Activated naive CD4-positive, alpha-beta T cell treated with anti-CD3 and anti-CD28 coated beads, Interleukin-2, amount 50 U/mL, for 72 hours (primary cell): ENCODE data around the gene VCAN. TPM values are rescaled to one million over a fixed set of nuclear protein-coding genes. Genes with fewer than 3 reads are reported as not detected.

Experiments
- ATAC-seq, 2 donors: fragments of 150-1000 bp; cut with Tn5 transposase; 2 replicates each; pipeline ENCODE4 v1.10.0; 2021; ENCODE audit warnings: mild to moderate bottlenecking in 2 of 2, moderate library complexity in 2 of 2
- DNase-seq, 2 donors: peaks; one replicate each; pipeline ENCODE4 v3.0.0; 2021 to 2022; ENCODE audit warnings: low spot score in 2 of 2
- H3K27ac Mint-ChIP-seq, 2 donors: one replicate each; pipeline ENCODE4 v1.8.0; 2022; ENCODE audit warnings: mild to moderate bottlenecking in 2 of 2, mixed read lengths in 2 of 2
- H3K36me3 Mint-ChIP-seq, 2 donors: one replicate each; pipeline ENCODE4 v1.8.0; 2022; ENCODE audit warnings: mixed read lengths in 2 of 2
- H3K9me3 Mint-ChIP-seq, 2 donors: one replicate each; pipeline ENCODE4 v1.8.0; 2022; ENCODE audit warnings: mixed read lengths in 2 of 2
- total RNA-seq, 2 donors: library from RNA; stranded (reverse); gene quantifications; one replicate each; pipeline ENCODE4 v1.2.3, GENCODE V29; 2022

Gene VCAN
- total RNA-seq, 2 donors from 2014 or later = 0.04 to 0.11 TPM

GRCh38 chr5:83475935-83476814 lies 4.6 kb downstream of the VCAN start:
- DNase-seq (no peak), ATAC-seq (no peak)
- Mint-ChIP-seq H3K36me3 (peaks cover 9 to 13% of the 10 kb centered on the region in 2 donors), H3K9me3 (no peaks in the 10 kb centered on the region), H3K27ac (no peak overlapping the region)

- Mint-ChIP-seq H3K27ac (no peak overlapping the region), H3K9me3 (peaks cover 4 to 12% of the 10 kb centered on the region in 2 donors), H3K36me3 (no peaks in the 10 kb centered on the region)
- DNase-seq (no peak), ATAC-seq (no peak)
Observed at GRCh38 chr5:83482961-83483360, 11.4 kb downstream of the VCAN start.

GRCh38 chr5:83484294-83484693 lies 12.8 kb downstream of the VCAN start:
- peaks cover 4 to 12% of the 10 kb centered on the region in 2 donors for H3K9me3 Mint-ChIP-seq
- H3K36me3 Mint-ChIP-seq = no peaks in the 10 kb centered on the region
- DNase-seq (no peak), ATAC-seq (no peak)
- H3K27ac Mint-ChIP-seq = no peak overlapping the region

- Mint-ChIP-seq H3K36me3 (no peaks in the 10 kb centered on the region), H3K9me3 (peaks cover 4 to 12% of the 10 kb centered on the region in 2 donors), H3K27ac (no peak overlapping the region)
- DNase-seq (no peak), ATAC-seq (no peak)
Observed at GRCh38 chr5:83485842-83486241, 14.3 kb downstream of the VCAN start.

- ATAC-seq = no peak
- no peak for DNase-seq
- no peaks in the 10 kb centered on the region for H3K36me3 Mint-ChIP-seq
- no peak overlapping the region for H3K27ac Mint-ChIP-seq
- peaks cover 4 to 12% of the 10 kb centered on the region in 2 donors for H3K9me3 Mint-ChIP-seq
Observed at GRCh38 chr5:83487155-83487554, 15.6 kb downstream of the VCAN start.

- no peak overlapping the region for H3K27ac Mint-ChIP-seq
- ATAC-seq = no peak
- no peak for DNase-seq
- peaks cover 4 to 12% of the 10 kb centered on the region in 2 donors for H3K9me3 Mint-ChIP-seq
- no peaks in the 10 kb centered on the region for H3K36me3 Mint-ChIP-seq
Observed at GRCh38 chr5:83488271-83488670, 16.7 kb downstream of the VCAN start.

GRCh38 chr5:83488821-83489220 lies 17.3 kb downstream of the VCAN start:
- no peak overlapping the region for H3K27ac Mint-ChIP-seq
- H3K36me3 Mint-ChIP-seq = no peaks in the 10 kb centered on the region
- H3K9me3 Mint-ChIP-seq = peaks cover 4 to 12% of the 10 kb centered on the region in 2 donors
- no peak for DNase-seq
- ATAC-seq = no peak

GRCh38 chr5:83490203-83490602 lies 18.7 kb downstream of the VCAN start:
- Mint-ChIP-seq H3K27ac (no peak overlapping the region), H3K9me3 (peaks cover 3 to 4% of the 10 kb centered on the region in 2 donors), H3K36me3 (no peaks in the 10 kb centered on the region)
- DNase-seq = no peak
- ATAC-seq = no peak

GRCh38 chr5:83492331-83492730 lies 20.8 kb downstream of the VCAN start:
- H3K36me3 Mint-ChIP-seq = no peaks in the 10 kb centered on the region
- no peaks in the 10 kb centered on the region for H3K9me3 Mint-ChIP-seq
- DNase-seq = no peak

GRCh38 chr5:83493644-83494043 lies 22.1 kb downstream of the VCAN start:
- Mint-ChIP-seq H3K27ac (no peak overlapping the region), H3K36me3 (no peaks in the 10 kb centered on the region), H3K9me3 (no peaks in the 10 kb centered on the region)
- DNase-seq = no peak
- no peak for ATAC-seq

More at GRCh38 chr5:83492331-83492730, 20.8 kb downstream of the VCAN start:
- ATAC-seq = no peak
- no peak overlapping the region for H3K27ac Mint-ChIP-seq

GRCh38 chr5:83494087-83494620 lies 22.6 kb downstream of the VCAN start:
- no peaks in the 10 kb centered on the region for H3K36me3 Mint-ChIP-seq
- H3K27ac Mint-ChIP-seq = no peak overlapping the region
- no peaks in the 10 kb centered on the region for H3K9me3 Mint-ChIP-seq
- ATAC-seq (no peak), DNase-seq (no peak)

GRCh38 chr5:83494666-83495065 lies 23.1 kb downstream of the VCAN start:
- no peak overlapping the region for H3K27ac Mint-ChIP-seq
- no peaks in the 10 kb centered on the region for H3K9me3 Mint-ChIP-seq
- ATAC-seq = no peak
- H3K36me3 Mint-ChIP-seq = no peaks in the 10 kb centered on the region
- no peak for DNase-seq

- no peaks in the 10 kb centered on the region for H3K36me3 Mint-ChIP-seq
- no peaks in the 10 kb centered on the region for H3K9me3 Mint-ChIP-seq
- no peak for ATAC-seq
- no peak overlapping the region for H3K27ac Mint-ChIP-seq
- no peak for DNase-seq
Observed at GRCh38 chr5:83496626-83497025, 25.1 kb downstream of the VCAN start.

- Mint-ChIP-seq H3K9me3 (no peaks in the 10 kb centered on the region), H3K36me3 (no peaks in the 10 kb centered on the region), H3K27ac (no peak overlapping the region)
- ATAC-seq (no peak), DNase-seq (no peak)
Observed at GRCh38 chr5:83498585-83498984, 27.0 kb downstream of the VCAN start.

- no peaks in the 10 kb centered on the region for H3K9me3 Mint-ChIP-seq
- ATAC-seq (no peak), DNase-seq (no peak)
- no peak overlapping the region for H3K27ac Mint-ChIP-seq
- peaks cover 0 to 4% of the 10 kb centered on the region in 2 donors for H3K36me3 Mint-ChIP-seq
Observed at GRCh38 chr5:83503662-83504061, 32.1 kb downstream of the VCAN start.

GRCh38 chr5:83507431-83507830 lies 35.9 kb downstream of the VCAN start:
- H3K9me3 Mint-ChIP-seq = no peaks in the 10 kb centered on the region
- no peak overlapping the region for H3K27ac Mint-ChIP-seq
- DNase-seq (no peak), ATAC-seq (no peak)
- peaks cover 0 to 4% of the 10 kb centered on the region in 2 donors for H3K36me3 Mint-ChIP-seq

GRCh38 chr5:83509540-83509939 lies 38.0 kb downstream of the VCAN start:
- no peak overlapping the region for H3K27ac Mint-ChIP-seq
- DNase-seq = no peak
- no peaks in the 10 kb centered on the region for H3K36me3 Mint-ChIP-seq
- no peaks in the 10 kb centered on the region for H3K9me3 Mint-ChIP-seq
- no peak for ATAC-seq

GRCh38 chr5:83510260-83510659 lies 38.7 kb downstream of the VCAN start:
- no peak for ATAC-seq
- no peaks in the 10 kb centered on the region for H3K36me3 Mint-ChIP-seq
- no peak for DNase-seq
- H3K9me3 Mint-ChIP-seq = no peaks in the 10 kb centered on the region
- no peak overlapping the region for H3K27ac Mint-ChIP-seq
